ENCODE results near the gene MAPK4. TPM values are rescaled to one million over a fixed set of nuclear protein-coding genes. Genes with fewer than 3 reads are reported as not detected.
"Not testable (repeated sequence)": the region's sequence is repeated elsewhere in the genome, so short reads cannot be mapped to it uniquely, and the experiment has no call there.

The MAPK4 gene
- total RNA-seq, 1 donor from 2014 or later, result 0.11 TPM

GRCh38 chr18:50775726-50776125, 215.8 kb downstream of the MAPK4 start:
- Histone ChIP-seq H2AFZ (ENCODE audit: low read depth, low read length) (no peak overlapping the region), H3K27ac (ENCODE audit: low read depth, low read length) (no peak overlapping the region), H3K27me3 (ENCODE audit: insufficient read depth, low read length) (no peaks in the 10 kb centered on the region), H3K9ac (ENCODE audit: low read length) (no peak overlapping the region), H3K36me3 (ENCODE audit: insufficient read depth, low read length) (no peaks in the 10 kb centered on the region), H3K4me2 (ENCODE audit: low read length) (no peak overlapping the region), H3K4me1 (ENCODE audit: insufficient read depth, low read length) (no peaks in the 10 kb centered on the region), H3K9me3 (ENCODE audit: insufficient read depth, low read depth, low read length) (no peaks in the 10 kb centered on the region), H4K20me1 (ENCODE audit: insufficient read depth, low read length) (no peaks in the 10 kb centered on the region), H3K79me2 (ENCODE audit: insufficient read depth, low read length) (no peaks in the 10 kb centered on the region), H3K4me3 (ENCODE audit: insufficient read depth, low read depth, low read length) (no peak overlapping the region)
- no peak for TF ChIP-seq EZH2 (IDR thresholded peaks at IDR 0.05; ENCODE audit: insufficient read depth, low read length)
- TF ChIP-seq CTCF (IDR thresholded peaks at IDR 0.05; ENCODE audit: insufficient read depth, low read depth, low read length), result no peak
- no peak for FAIRE-seq
- H3K4me1 Mint-ChIP-seq (ENCODE audit: low read depth, unreplicated experiment), result no peaks in the 10 kb centered on the region
- H3K4me3 Mint-ChIP-seq (ENCODE audit: unreplicated experiment), result no peak overlapping the region
- no peak for DNase-seq (ENCODE audit: low read depth)
- H3K27ac Mint-ChIP-seq (ENCODE audit: unreplicated experiment), result no peak overlapping the region
- H3K36me3 Mint-ChIP-seq (ENCODE audit: low read depth, unreplicated experiment), result no peaks in the 10 kb centered on the region
- peaks cover 4% of the 10 kb centered on the region for H3K9me3 Mint-ChIP-seq (ENCODE audit: unreplicated experiment)
- H3K27me3 Mint-ChIP-seq (ENCODE audit: low read depth, unreplicated experiment), result peaks cover 2% of the 10 kb centered on the region

GRCh38 chr18:50776383-50776782, 216.5 kb downstream of the MAPK4 start:
- no peak overlapping the region for H2AFZ ChIP-seq (ENCODE audit: low read depth, low read length)
- no peaks in the 10 kb centered on the region for H3K79me2 ChIP-seq (ENCODE audit: insufficient read depth, low read length)
- H3K4me1 Mint-ChIP-seq (ENCODE audit: low read depth, unreplicated experiment), result no peaks in the 10 kb centered on the region
- H3K27ac Mint-ChIP-seq (ENCODE audit: unreplicated experiment), result no peak overlapping the region
- peaks cover 4% of the 10 kb centered on the region for H3K9me3 Mint-ChIP-seq (ENCODE audit: unreplicated experiment)
- no peak overlapping the region for H3K4me3 ChIP-seq (ENCODE audit: insufficient read depth, low read depth, low read length)
- DNase-seq (ENCODE audit: low read depth) (no peak), FAIRE-seq (no peak)
- H4K20me1 ChIP-seq (ENCODE audit: insufficient read depth, low read length), result no peaks in the 10 kb centered on the region
- TF ChIP-seq CTCF (IDR thresholded peaks at IDR 0.05; ENCODE audit: insufficient read depth, low read depth, low read length), result no peak
- no peak for TF ChIP-seq EZH2 (IDR thresholded peaks at IDR 0.05; ENCODE audit: insufficient read depth, low read length)
- H3K27me3 Mint-ChIP-seq (ENCODE audit: low read depth, unreplicated experiment), result peaks cover 2% of the 10 kb centered on the region
- H3K36me3 Mint-ChIP-seq (ENCODE audit: low read depth, unreplicated experiment), result no peaks in the 10 kb centered on the region
- no peak overlapping the region for H3K9ac ChIP-seq (ENCODE audit: low read length)
- H3K27ac ChIP-seq (ENCODE audit: low read depth, low read length), result no peak overlapping the region
- no peaks in the 10 kb centered on the region for H3K9me3 ChIP-seq (ENCODE audit: insufficient read depth, low read depth, low read length)
- no peak overlapping the region for H3K4me3 Mint-ChIP-seq (ENCODE audit: unreplicated experiment)
- H3K27me3 ChIP-seq (ENCODE audit: insufficient read depth, low read length), result no peaks in the 10 kb centered on the region
- no peaks in the 10 kb centered on the region for H3K36me3 ChIP-seq (ENCODE audit: insufficient read depth, low read length)
- no peaks in the 10 kb centered on the region for H3K4me1 ChIP-seq (ENCODE audit: insufficient read depth, low read length)
- H3K4me2 ChIP-seq (ENCODE audit: low read length), result no peak overlapping the region

GRCh38 chr18:50779021-50779420, 219.1 kb downstream of the MAPK4 start:
- not testable (repeated sequence) for H3K9me3 Mint-ChIP-seq (ENCODE audit: unreplicated experiment); H3K27me3 ChIP-seq (ENCODE audit: insufficient read depth, low read length); H3K27ac Mint-ChIP-seq (ENCODE audit: unreplicated experiment); H3K9me3 ChIP-seq (ENCODE audit: insufficient read depth, low read depth, low read length); DNase-seq (ENCODE audit: low read depth); H3K4me1 ChIP-seq (ENCODE audit: insufficient read depth, low read length); H4K20me1 ChIP-seq (ENCODE audit: insufficient read depth, low read length); H3K27me3 Mint-ChIP-seq (ENCODE audit: low read depth, unreplicated experiment); H3K27ac ChIP-seq (ENCODE audit: low read depth, low read length); H3K36me3 ChIP-seq (ENCODE audit: insufficient read depth, low read length); H3K9ac ChIP-seq (ENCODE audit: low read length); H3K4me3 Mint-ChIP-seq (ENCODE audit: unreplicated experiment); H2AFZ ChIP-seq (ENCODE audit: low read depth, low read length); H3K79me2 ChIP-seq (ENCODE audit: insufficient read depth, low read length); H3K36me3 Mint-ChIP-seq (ENCODE audit: low read depth, unreplicated experiment); H3K4me3 ChIP-seq (ENCODE audit: insufficient read depth, low read depth, low read length); H3K4me2 ChIP-seq (ENCODE audit: low read length); H3K4me1 Mint-ChIP-seq (ENCODE audit: low read depth, unreplicated experiment); FAIRE-seq

Other genes with a start within 250 kb of the MAPK4 start
- gene SKA1, start 185.0 kb upstream of the MAPK4 start, total RNA-seq, result 1.2 and 2.6 TPM in 2 replicates